DMS53 treated with DMSO at 0.1 percent for 48 hours (cell line): ENCODE data around the gene AFG3L2.
A peak's percentile ranks its signal among the peaks of the same experiment; 100 is the strongest.

Source experiments
- DNase-seq: peaks from one replicate; lab custom pipeline; 2025; ENCODE audit not compliant: unreplicated experiment; lab: John Stamatoyannopoulos, UW

The AFG3L2 gene

GRCh38 chr18:12306752-12307700 is 70.0 kb downstream of the AFG3L2 start:
- peak; percentile 57 for DNase-seq

DNA sequence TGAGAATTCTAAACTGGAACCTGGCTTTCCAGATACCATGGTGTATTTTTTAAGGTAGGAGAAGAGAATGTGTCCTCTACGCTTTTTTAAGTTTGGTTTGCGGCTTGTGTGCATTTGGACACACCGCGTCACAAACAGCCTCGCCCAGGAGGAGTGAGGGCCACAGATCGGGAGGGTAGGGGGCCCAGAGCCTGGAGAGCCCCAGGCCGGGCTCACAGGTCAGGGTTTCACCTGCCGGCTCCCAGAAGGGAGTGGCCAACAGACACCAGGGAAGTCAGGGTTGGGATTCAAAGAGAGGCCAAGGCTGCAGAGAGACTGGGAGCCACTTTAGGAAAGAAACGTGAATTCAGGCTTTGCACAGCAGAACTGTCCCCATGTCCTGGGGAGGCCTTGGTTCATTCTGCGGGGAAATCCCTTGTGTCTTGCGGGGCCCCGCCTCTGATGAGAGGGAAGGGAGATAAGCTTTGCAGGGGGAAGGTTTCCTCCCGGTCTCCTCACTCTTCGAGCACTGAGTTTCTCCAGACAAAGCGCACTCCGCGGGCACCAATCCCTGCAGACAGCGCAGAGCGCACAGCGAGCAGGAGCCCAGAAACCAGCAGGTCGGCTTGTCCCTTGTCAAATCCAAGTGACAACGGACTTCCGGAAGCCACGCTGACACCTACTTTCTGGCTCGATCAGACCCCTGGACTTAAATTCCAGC is 70.9 kb downstream of the AFG3L2 start:
- no peak for DNase-seq

DNA sequence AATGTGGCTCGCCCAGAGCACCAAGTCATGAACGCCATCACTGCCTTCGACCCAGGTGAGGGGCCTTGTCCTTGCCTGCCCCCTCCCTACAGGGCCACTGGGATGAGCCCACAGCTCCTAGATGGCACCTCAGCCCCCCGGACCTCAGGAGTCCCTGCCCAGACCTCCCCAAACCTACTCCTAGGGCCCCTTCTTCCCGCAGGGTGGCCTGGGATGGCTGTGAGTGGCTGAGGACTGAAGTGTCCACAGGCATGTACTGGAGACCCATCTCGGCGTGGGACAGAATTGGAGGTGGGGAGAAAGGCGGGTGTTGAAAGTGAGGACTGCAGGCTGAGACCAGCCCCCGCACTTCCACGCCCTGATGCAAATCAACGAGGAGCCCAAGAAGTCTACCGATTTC is 71.8 kb downstream of the AFG3L2 start:
- no peak for DNase-seq

DNA sequence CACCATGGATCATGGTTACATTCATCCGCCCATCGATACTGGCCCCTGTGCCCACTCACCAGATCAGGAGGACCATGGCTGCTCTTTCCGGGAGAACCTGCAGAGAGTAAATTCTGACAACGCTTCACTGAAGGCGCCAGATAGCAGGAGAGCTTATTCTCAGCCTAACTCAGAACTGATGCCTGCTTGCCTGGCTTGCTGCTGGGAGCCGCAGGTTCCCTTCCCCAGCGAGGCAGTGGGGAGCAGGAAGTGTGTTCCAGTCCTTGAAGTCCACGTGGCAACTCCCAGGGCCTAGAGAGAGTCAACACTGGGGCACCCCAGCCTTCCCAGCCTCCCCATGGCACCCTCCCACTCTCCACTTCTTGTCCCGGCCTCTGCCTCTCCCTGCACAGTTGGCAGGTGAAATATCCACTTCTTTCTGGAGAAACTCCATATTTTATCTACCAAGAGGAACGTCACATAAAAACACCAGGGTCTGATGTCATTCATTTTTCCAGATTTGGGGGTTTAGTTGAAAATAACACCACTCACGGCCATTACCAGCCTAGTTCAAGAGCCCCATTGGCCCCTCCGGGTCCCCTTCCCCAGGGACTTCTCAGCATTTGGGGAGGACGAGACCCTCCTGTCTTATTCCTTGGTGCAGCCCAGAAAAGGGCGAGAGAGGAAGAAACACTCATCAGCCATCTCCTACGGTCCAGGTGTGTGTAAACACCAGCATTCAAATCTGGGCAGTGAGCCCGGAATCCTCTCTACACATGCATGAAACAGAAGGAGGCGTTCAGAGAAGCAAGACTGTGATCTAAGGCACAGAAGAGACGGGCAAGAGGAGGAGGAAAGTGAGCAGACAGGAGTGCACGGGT is 72.4 kb downstream of the AFG3L2 start:
- DNase-seq: peak; percentile 86

- no peak for DNase-seq
Measured at GRCh38 chr18:12302391-12303147, 74.5 kb downstream of the AFG3L2 start.

GRCh38 chr18:12301263-12302005 is 75.6 kb downstream of the AFG3L2 start:
- no peak for DNase-seq

- no peak for DNase-seq
Measured at GRCh38 chr18:12299862-12300261, 77.2 kb downstream of the AFG3L2 start.

- no peak for DNase-seq
Measured at GRCh38 chr18:12296457-12296856, 80.6 kb downstream of the AFG3L2 start.

DNA sequence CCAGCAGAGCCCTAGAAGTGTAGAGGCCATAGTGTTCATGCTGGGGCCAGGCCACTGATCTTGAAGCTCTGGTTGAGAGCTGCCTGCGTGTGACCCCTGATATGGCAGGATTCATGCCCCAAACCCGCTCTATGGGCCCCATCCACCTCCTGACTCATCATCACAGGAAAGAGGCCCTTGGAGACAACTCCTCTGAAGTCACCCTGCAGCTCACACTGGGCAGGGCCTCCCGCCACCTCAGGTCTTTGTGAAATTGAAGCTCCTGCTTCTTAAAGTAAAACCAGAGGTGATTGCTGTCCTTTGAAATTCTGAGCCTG is 81.0 kb downstream of the AFG3L2 start:
- DNase-seq: no peak

- no peak for DNase-seq
Measured at GRCh38 chr18:12295389-12296086, 81.5 kb downstream of the AFG3L2 start.

- no peak for DNase-seq
Measured at GRCh38 chr18:12293831-12294230, 83.2 kb downstream of the AFG3L2 start.

- DNase-seq: no peak
Measured at GRCh38 chr18:12291690-12292089, 85.3 kb downstream of the AFG3L2 start.

DNA sequence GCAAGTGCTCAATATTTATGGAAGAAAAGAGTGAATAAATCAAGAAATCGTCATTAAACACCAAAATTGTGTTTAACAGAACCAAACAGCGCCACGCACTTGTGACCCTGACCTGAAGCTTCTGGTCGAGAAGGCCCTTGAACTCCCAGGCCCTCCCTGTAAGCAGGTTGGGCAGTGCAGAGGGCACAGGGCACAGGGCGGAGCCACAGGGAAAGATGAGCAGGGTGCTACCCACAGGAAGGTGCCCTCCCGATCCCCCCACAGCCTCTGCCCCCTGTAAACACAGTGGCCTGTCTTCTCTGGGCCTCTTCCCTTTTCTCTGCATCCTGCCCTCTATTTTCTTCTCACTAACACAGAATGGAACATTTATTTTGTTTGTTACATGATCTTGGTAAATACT is 85.9 kb downstream of the AFG3L2 start:
- DNase-seq: no peak

DNA sequence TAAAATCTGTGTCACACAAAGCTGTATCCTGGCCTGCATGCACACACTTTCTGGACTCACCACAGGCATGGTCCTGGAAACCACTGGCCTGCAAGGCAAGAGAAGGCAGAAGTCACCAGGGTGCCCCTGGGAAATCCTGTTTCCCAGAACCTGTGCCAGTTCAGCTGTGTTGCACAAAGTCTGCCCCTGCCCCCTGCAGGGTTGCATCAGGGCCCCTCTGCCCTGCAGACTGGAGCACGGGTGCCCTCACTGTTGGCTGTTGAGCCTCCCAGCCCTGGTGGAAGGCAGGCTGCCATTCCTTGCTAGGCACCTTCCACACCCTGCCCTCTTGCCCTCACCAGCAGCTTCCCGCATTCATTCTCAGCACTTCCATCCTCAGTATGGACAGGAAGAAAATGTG is 86.9 kb downstream of the AFG3L2 start:
- no peak for DNase-seq

DNA sequence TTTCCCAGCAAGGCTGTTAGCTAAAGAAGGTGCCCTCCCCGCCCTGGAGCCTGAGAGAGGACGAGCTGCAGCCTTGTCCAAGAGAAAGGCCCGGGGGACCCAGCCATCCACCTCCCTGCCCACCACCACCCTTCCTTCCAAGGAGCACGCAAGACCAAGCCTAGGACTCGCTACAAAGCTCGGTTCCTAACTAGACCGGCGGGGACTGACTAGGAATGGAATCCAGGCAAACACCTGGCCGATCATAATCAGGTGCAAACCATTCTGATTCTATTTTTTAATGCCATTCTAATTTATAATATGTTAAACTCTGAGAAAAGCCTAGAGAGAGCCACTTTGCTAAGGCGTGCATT is 88.6 kb downstream of the AFG3L2 start:
- DNase-seq: no peak

- DNase-seq: peak; percentile 60
Measured at GRCh38 chr18:12287684-12288402, 89.2 kb downstream of the AFG3L2 start.

DNA sequence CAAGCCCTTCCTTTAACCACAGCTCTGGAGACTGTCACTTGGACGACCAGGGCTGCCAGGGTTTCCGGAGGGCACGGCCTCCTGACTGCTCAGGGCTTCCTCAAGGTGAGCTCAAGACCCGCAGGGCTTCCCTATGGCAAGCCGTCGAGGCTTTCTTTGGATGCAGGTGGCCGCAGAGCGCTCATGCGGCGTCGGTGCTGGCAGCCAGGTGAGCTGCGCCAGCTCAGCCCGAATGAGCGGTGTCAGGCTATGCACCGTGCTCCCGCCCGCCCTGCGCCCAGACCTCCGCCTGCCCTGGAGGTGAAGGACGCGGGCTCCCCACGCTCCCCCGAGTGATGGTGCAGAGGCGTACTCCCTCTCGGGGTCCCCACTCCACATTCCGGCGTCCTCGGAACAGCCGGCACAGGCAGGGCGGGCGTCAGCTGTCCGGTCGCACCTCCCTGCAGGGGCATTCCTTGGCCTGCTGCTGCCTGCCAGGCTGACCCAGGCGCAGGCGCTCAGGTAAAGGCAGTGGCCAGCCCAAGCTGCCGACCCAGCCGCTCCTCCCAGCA is 89.8 kb downstream of the AFG3L2 start:
- DNase-seq: peak; percentile 60

- DNase-seq: no peak
Measured at GRCh38 chr18:12283666-12284065, 93.4 kb downstream of the AFG3L2 start.

DNA sequence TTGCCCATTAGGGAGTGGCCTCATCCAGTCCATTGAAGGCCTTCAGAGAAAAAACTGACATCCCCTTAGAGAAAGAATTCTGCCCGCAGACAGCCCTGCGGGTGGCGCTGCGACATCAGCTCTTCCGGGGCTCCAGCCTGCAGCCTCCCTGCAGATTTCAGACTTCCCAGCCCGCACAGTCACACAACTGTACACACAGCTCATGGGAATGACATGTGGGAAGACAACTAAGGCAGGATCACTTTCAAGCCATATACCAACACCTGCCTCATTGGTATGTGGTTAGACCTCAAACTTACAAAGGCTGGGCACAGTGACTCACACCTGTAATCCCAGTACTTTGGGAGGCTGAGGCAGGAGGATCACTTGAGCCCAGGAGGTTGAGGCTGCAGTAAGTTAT is 93.8 kb downstream of the AFG3L2 start:
- DNase-seq: peak; percentile 27
